GM19328 (cell line): Measurements from ENCODE around the gene MAMDC4.
"Not testable (repeated sequence)": the region's sequence is repeated elsewhere in the genome, so short reads cannot be mapped to it uniquely, and the experiment has no call there.

Source experiments
- ATAC-seq: cut with Tn5 transposase; IDR thresholded peaks from one replicate; pipeline ENCODE4 v1.9.1; 2021; ENCODE audit warnings: mild to moderate bottlenecking, moderate library complexity; ENCODE audit not compliant: unreplicated experiment

MAMDC4 gene

GRCh38 chr9:136860529-136860928 is 8.4 kb downstream of the MAMDC4 start:
- ATAC-seq = no peak

GRCh38 chr9:136860933-136861873 is 9.1 kb downstream of the MAMDC4 start:
- ATAC-seq = no peak

GRCh38 chr9:136861874-136862457 is 9.8 kb downstream of the MAMDC4 start:
- no peak for ATAC-seq

GRCh38 chr9:136862849-136863622 is 10.9 kb downstream of the MAMDC4 start:
- ATAC-seq = no peak

- no peak for ATAC-seq
Measured at GRCh38 chr9:136863623-136864273, 11.6 kb downstream of the MAMDC4 start.

- ATAC-seq = no peak
Measured at GRCh38 chr9:136865041-136865767, 13.1 kb downstream of the MAMDC4 start.

- peak; percentile 5 for ATAC-seq
Measured at GRCh38 chr9:136865768-136866103, 13.6 kb downstream of the MAMDC4 start.

GRCh38 chr9:136866898-136867421 is 14.8 kb downstream of the MAMDC4 start:
- not testable (repeated sequence) for ATAC-seq

- ATAC-seq = no peak
Measured at GRCh38 chr9:136867480-136867879, 15.3 kb downstream of the MAMDC4 start.

- ATAC-seq = no peak
Measured at GRCh38 chr9:136867917-136868316, 15.8 kb downstream of the MAMDC4 start.

- no peak for ATAC-seq
Measured at GRCh38 chr9:136868644-136869043, 16.5 kb downstream of the MAMDC4 start.

GRCh38 chr9:136869611-136870010 is 17.5 kb downstream of the MAMDC4 start:
- ATAC-seq = not testable (repeated sequence)

- ATAC-seq = no peak
Measured at GRCh38 chr9:136875155-136875554, 23.0 kb downstream of the MAMDC4 start.

GRCh38 chr9:136876476-136876875 is 24.3 kb downstream of the MAMDC4 start:
- no peak for ATAC-seq

GRCh38 chr9:136880651-136881050 is 28.5 kb downstream of the MAMDC4 start:
- ATAC-seq = no peak

GRCh38 chr9:136881691-136882108 is 29.6 kb downstream of the MAMDC4 start:
- ATAC-seq = no peak

- no peak for ATAC-seq
Measured at GRCh38 chr9:136882109-136882946, 30.2 kb downstream of the MAMDC4 start.

- ATAC-seq = not testable (repeated sequence)
Measured at GRCh38 chr9:136882947-136883283, 30.8 kb downstream of the MAMDC4 start.

- ATAC-seq = not testable (repeated sequence)
Measured at GRCh38 chr9:136883670-136884069, 31.5 kb downstream of the MAMDC4 start.
